NCI-H1417 (cell line): ENCODE data around the gene TMCC1.
"Not testable (repeated sequence)": the region's sequence is repeated elsewhere in the genome, so short reads cannot be mapped to it uniquely, and the experiment has no call there.

Source experiments
- DNase-seq, 3 experiments: peaks; one replicate each; lab custom pipeline; 2025; lab: John Stamatoyannopoulos, UW

Gene TMCC1

DNA sequence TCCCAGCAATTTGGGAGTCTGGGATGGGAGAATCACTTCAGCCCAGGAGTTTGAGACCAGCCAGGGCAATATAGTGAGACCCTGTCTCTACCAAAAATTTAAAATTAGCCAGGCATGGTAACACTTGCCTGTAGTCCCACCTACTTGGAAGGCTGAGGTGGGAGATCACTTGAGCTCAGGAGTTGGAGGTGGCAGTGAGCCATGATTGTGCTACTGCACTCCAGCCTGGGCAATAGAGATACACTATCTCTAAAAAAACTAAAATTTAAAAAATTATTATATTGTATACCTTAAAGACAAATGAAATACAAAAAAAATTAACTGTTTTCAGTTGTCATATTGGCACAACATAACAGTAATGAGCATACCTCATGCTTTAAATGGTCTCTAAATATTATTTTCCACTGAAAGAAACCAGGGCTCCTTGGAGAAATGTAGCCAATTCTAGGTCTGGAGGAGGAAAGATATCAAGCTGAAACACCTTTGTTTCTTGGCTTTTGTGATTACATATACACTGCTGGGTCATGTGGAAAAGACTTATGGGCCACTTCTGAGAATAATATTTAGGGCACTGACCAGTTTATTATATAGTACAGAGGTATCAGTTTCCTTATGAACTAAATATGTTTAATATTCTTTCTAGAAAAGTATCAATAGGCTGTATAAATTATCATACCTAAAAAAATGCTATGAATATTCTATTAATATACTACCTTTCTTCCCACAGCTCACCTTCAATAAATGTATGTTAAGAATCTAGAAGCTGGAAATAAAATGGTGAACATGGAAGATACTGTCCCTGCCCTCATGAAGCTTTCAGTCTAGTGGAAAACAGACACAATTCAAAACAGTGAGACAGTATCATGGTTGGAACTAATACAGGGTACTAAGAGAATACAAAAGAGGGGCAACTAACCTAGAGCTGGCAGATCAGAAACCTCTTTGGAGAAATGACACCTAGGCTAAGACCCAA lies 119.5 kb downstream of the TMCC1 start:
- no peak for DNase-seq

- DNase-seq: no peak
Measured at GRCh38 chr3:129770604-129771003, 122.9 kb downstream of the TMCC1 start.

DNA sequence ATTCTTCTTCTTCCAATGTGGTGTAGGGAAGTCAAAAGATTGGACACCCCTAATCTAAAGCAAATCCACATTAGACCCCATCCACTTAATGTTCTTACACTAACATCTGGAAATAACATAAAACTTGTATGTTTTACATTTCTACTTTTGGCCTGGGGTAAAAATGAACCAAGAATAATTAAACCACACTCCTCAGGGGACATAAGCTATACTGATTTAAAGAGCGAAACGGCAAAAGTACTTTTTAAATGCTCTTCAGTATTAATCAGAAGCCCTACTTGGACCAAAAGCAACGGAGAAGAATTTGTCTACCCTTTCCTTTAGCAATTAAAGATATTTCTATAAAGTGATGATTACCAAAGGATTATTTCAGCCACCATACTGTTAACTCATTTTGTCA lies 123.9 kb downstream of the TMCC1 start:
- no peak for DNase-seq

- no peak for DNase-seq
Measured at GRCh38 chr3:129768728-129769127, 124.8 kb downstream of the TMCC1 start.

GRCh38 chr3:129766135-129766534 lies 127.4 kb downstream of the TMCC1 start:
- no peak for DNase-seq

GRCh38 chr3:129764090-129764489 lies 129.4 kb downstream of the TMCC1 start:
- DNase-seq: no peak

- DNase-seq: no peak
Measured at GRCh38 chr3:129758785-129759320, 134.7 kb downstream of the TMCC1 start.

DNA sequence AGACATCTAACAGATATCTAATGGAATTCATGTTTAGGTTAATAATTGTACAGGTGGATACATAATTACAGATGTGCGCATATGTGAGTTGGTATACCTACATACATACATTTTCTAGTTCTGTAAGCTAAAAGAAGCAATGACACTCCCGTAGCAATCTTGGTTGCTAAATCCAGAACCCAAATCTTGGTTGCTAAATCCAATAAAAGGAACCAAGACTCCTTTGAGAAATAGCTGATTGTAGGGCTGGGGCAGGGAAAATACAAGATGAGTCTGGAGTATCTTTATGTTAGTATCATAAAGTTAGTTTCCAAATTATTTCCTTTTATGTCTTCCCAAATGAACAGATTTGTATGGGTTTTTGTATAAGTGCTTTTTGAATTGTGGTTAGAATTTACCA lies 135.2 kb downstream of the TMCC1 start:
- no peak for DNase-seq

GRCh38 chr3:129756871-129757270 lies 136.6 kb downstream of the TMCC1 start:
- DNase-seq: no peak

DNA sequence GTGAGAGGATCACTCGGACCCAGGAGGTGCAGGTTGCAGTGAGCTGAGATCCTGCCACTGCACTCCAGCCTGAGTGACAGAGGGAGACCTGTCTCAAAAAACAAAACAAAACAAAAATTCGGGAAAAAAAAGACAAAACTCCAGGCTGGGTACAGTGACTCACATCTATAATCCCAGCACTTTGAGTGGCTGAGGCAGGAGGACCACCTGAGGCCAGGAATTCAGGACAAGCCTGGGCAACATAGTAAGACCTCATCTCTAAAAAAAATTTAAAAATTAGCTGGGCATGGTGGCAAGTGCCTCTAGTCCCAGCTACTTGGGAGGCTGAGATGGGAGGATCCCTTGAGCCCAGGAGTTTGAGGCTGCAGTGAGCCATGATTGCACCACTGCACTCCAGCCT lies 142.4 kb downstream of the TMCC1 start:
- DNase-seq: not testable (repeated sequence)

DNA sequence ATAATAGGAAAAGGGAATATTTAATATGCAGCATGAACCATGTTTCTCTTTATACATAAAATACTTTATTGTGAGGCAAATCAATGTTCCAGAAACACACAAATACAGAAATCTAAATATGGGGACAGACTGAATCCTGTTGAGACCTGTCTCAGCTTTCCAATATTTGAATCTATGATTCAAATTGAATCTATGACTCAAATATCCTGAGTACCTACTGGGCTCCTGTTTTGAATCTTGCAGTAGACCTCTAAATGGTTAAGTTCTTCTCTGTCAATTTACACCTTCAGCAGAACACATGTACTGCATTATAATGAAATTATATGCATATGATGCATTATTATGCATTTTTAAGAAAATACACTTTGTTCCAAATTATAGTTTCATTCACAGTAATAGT lies 143.8 kb downstream of the TMCC1 start:
- no peak for DNase-seq

DNA sequence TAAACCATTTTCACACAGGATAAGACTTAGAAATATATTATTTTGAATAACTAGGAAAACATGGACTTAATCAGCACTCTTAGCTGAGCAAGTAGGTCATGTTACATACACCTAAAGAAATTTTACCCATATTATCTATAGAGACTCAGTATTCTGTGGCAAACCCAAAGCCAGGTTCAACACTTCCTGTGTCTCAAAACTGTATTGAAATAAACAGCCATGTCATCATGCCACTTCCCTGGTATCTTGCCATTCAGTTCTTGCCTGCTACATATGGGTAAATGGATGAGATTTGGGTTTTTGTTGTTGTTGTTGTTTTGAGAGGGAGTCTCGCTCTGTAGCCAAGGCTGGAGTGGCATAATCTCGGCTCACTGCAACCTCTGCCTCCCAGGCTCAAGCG lies 145.5 kb downstream of the TMCC1 start:
- DNase-seq: no peak

GRCh38 chr3:129747136-129747535 lies 146.4 kb downstream of the TMCC1 start:
- DNase-seq: no peak

DNA sequence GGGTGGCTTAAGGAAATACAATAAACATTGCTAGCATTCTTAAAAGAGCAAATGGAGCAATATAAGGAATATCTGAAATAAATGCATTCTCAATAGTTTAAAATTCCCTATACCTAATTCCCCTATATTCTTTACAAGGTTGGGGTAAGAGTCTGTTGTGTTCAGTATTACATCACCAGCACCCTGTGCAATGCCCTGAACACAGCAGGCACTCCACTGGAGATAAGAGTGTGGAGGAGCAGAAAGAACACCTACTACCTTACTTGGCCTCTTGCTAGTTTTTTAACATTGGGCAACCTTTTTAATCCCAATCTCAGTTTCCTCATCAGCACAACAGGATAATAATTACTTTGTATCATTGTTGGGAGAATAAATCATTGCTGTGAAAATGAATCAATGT lies 146.9 kb downstream of the TMCC1 start:
- DNase-seq: no peak

- DNase-seq: no peak
Measured at GRCh38 chr3:129745253-129745652, 148.3 kb downstream of the TMCC1 start.

DNA sequence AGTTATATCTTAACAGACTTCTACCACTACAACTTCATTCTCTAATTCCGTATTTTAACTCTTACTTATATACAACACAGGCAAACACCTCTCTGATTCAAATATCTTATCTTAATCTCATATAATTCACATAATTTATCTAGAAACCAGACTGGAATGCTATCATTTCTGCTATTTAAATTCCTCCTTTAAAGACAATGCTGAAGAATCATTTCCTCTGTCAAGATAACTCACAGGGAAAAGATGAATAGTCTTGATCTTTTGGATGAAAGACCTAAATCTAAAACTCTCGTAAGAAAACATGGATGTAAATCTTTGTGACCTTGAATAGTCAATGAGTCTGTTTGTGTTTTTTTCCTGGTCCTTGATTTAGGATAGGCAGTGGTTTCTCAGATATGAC lies 151.7 kb downstream of the TMCC1 start:
- DNase-seq: no peak

DNA sequence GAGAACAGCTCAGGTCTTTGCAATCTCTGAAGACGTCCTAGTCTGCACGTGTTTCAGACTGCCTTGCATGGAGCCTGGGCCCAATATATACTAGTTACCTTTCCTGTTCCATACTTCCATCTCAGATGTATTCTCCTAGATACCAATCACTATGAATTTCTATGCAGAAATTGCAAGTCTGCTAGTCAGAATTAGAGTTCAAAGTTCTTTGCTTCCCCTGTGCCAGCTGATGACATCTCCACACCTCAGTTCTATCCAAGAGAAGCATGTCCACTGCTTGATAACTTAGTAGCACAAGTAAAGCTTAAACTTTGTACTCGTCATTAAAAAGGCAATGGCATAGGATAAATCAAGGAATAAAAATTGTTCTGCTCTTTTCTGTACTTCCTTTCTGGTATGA lies 153.4 kb downstream of the TMCC1 start:
- no peak for DNase-seq

GRCh38 chr3:129739634-129740033 lies 153.9 kb downstream of the TMCC1 start:
- DNase-seq: no peak

- DNase-seq: no peak
Measured at GRCh38 chr3:129738172-129738571, 155.3 kb downstream of the TMCC1 start.

- DNase-seq: no peak
Measured at GRCh38 chr3:129736070-129736469, 157.4 kb downstream of the TMCC1 start.

DNA sequence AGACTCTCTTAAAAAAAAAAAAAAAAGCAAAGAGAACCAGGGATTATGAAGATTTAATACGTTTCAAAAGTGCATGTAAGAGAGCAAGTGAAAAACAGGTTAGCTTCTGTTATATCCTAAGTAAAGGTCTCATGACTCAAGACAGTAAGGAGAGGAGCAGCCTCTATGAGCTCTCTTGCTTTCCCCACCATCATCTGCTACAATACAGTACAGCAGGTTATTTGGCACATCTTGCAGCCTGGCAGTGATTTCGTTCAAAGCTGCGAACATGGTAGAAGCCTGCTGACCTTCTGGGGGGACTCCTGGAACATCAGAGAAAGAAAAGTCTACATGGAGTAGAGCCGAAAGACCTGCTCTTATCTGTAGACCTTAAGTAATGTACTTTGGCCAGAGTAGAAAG lies 157.9 kb downstream of the TMCC1 start:
- no peak for DNase-seq

GRCh38 chr3:129734449-129734848 lies 159.1 kb downstream of the TMCC1 start:
- DNase-seq: no peak

DNA sequence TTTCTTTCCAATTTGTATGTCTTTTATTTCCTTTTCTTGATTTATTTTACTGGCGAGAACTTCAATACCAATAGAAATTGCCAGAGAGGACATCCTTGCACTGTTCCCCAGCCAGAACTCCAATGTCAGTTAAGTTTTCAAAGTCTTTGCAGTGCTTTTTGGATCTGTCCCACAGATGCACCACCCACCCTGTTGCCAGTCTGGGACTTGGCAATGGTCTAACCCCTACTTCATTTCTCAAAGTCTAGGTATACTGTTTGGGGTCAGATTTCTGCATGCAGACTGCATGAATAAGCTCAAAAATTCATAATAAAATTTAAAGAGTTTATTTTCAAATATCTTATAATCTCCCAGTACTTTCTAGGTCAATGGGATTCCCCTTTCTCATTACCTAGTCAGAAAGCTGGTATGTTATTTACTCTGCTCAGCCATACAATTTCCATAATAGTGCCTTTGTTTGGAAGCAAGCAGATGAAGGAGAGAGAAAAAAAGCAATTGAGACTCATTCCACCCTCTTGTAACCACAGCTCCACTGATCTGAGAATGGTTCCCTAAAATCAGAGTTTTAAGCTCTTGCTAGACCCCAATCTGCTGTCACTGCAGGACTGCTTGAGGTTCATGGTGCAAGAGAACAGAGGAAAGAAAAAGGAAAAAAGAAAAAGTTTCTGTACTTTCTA lies 161.2 kb downstream of the TMCC1 start:
- DNase-seq: peak in 1 of 3 experiments; percentile 26
